ENCODE data around the gene KMT5B.

DNA sequence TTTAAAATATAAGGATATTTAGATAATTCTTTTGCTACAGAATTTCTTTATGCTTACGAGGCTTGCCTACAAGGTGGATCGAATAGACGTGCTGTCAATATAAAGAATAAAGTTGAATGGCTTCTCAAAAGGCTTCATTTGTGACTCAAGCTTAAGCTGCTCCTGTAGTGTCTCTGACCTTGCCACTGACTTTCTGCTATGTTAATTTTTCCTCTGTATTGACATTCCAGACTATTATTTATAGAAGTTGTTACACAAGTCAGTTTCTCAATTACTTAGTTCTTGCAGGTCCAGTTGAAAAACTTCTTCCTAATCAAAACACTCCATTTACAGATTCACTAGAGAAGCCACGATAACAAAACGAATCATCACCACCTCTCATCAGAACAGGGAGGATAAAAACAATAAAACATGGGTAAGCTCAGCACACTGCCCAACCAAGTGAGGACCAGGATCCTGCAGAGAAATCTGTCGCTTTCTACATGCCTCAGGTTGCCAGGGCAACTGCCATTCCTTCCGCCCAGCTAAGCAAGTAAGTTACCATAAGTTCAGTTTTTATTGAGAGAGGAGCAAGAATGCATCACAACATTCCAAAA, 52.9 kb downstream of the KMT5B start:
- TF ChIP-seq CTCF (IDR thresholded peaks at IDR 0.05; ENCODE audit: insufficient read depth, low read depth, low read length) (no peak), EZH2 (IDR thresholded peaks at IDR 0.05; ENCODE audit: insufficient read depth, low read length) (no peak)

Measured in astrocyte (in vitro differentiated cells and primary cell).